Measurements from ENCODE around the gene TNFRSF13B.

- TF ChIP-seq GATA2 (IDR thresholded peaks at IDR 0.05; ENCODE audit: low read depth, low read length) = no peak
- TF ChIP-seq GATA3 (IDR thresholded peaks at IDR 0.05; ENCODE audit: low read depth, low read length) = no peak
Observed at GRCh38 chr17:17004251-17004996, 32.5 kb upstream of the TNFRSF13B start.
